ENCODE data around the gene ANK3.

ANK3 gene

GRCh38 chr10:60175441-60175971, 214.2 kb downstream of the ANK3 start:
- DNase-seq (ENCODE audit: low spot score): no peak

GRCh38 chr10:60172363-60172990, 217.2 kb downstream of the ANK3 start:
- DNase-seq (ENCODE audit: low spot score): peak; percentile 88

GRCh38 chr10:60171436-60172013, 218.2 kb downstream of the ANK3 start:
- no peak for DNase-seq (ENCODE audit: low spot score)

- DNase-seq (ENCODE audit: low spot score): no peak
Observed at GRCh38 chr10:60170250-60170649, 219.4 kb downstream of the ANK3 start.

- no peak for DNase-seq (ENCODE audit: low spot score)
Observed at GRCh38 chr10:60169111-60169510, 220.6 kb downstream of the ANK3 start.

GRCh38 chr10:60167050-60167449, 222.6 kb downstream of the ANK3 start:
- peak; percentile 46 for DNase-seq (ENCODE audit: low spot score)

DNA sequence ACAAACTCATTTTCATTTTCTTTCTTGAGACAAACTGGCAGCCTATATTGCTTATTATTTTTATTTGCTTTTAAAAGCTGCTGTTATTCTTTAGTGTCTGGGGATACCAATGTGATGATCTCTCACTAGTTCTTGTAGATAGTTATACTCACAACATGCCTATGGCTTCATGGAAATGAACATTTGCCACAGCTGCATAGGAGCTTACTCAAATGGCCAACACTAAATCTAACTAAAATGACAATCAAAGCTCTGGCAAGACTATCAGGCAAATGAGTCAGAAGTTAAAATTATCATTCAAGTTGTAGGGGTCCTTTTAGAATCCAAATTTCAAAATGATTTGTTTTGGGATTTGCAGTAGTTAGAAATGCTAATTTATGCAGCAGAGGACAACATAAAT, 225.9 kb downstream of the ANK3 start:
- DNase-seq (ENCODE audit: low spot score): no peak

DNA sequence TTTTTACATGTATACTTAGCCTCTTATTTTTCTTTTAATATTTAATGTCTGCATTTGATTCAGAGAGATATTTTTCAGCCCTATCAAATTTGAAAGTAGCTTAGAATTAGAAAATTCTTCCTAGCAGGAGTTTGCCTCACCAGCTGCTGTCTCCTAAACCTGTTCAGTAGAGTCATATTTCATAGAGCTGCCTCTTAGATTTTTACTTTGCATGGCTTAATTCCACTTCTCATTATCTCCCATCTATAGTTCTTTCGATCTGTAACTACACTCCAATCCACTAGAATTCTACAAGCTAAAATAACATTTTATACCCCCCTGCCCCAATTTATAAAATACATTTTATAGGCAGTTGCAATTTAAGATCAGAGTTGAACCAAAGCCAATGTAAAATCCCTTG, 227.0 kb downstream of the ANK3 start:
- no peak for DNase-seq (ENCODE audit: low spot score)

DNA sequence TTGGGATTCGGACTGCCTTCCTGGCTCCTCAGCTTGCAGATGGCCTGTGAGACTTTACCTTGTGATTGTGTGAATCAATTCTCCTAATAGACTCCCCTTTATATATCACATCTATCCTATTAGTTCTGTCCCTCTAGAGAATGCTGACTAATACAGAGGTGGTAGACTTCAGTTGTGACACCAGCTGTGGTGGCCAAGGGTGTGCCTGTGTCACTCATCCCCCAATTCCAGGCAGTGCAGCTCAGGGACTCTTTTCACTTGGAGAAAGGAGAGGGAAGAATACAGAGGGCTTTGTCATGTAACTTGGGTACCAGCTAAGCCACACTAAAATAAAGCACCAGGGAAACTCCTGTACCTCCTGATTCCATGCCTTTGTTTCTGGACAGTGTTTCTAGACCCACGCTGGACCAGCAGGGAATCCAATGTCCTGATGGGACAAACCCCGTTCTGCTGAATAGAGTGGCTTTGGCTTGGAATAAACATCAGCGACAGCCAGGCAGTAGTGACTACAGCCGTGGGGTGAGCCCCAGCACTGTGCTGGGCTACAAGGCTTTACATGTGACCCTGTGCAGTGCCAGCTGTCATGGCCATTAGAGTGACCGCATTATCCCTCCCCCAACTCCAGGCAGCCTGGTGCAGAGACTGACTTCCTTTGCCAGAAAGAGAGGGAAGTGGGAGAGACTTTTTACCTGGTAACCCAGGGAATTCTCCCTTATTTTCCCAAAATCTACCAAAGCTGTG, 233.6 kb downstream of the ANK3 start:
- DNase-seq (ENCODE audit: low spot score): peak; percentile 58

DNA sequence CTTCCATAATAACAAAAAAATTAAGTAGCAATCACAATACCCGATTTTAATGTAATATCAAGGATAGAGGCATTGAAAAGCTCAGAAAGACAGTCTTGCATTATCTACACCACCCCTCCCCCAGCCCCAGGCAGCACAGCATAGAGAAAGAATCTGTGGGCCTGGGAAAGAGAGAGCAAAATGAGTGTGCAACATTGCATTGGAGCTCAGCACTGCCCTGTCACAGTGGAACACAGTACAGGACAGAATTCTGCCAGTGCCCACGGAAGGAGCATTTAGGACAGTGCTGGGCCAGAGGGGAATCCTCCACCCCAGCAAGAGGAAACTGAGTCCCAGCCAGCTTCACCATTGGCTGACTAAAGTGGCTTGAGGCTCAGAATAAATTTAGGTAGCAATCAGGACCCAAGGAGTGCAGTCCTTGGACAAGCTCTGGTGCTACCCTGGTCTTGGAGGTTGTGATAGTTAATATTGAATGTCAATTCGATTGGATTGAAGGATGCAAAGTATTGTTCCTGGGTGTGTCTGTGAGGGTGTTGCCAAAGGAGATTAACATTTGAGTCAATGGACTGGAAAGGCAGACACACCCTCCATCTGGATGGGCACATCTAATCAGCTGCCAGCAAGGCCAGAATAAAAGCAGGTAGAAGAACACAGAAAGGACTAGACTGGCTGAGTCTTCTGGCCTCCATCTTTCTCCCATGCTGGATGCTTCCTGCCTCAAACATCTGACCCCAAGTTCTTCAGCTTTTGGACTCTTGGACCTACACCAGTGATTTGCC, 234.4 kb downstream of the ANK3 start:
- DNase-seq (ENCODE audit: low spot score): no peak

DNA sequence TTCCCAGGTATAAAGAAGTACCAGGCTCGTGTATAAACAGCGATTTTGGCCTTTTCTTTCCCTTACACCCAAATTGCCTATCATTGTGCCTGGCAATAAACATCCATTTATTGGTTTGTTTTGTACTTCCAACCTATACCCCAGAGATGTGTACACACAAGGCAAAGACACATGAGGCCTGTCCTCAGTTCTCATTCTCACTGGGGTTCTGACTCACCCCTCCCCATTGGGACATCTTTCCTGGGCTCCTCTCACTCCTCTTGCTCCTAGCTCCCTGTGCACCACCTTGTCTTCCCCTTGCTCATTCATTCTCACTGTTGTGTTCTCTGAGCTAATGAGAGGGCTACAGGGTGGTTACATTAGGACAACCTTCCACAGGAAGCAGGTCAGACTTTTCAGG, 240.7 kb downstream of the ANK3 start:
- no peak for DNase-seq (ENCODE audit: low spot score)

DNA sequence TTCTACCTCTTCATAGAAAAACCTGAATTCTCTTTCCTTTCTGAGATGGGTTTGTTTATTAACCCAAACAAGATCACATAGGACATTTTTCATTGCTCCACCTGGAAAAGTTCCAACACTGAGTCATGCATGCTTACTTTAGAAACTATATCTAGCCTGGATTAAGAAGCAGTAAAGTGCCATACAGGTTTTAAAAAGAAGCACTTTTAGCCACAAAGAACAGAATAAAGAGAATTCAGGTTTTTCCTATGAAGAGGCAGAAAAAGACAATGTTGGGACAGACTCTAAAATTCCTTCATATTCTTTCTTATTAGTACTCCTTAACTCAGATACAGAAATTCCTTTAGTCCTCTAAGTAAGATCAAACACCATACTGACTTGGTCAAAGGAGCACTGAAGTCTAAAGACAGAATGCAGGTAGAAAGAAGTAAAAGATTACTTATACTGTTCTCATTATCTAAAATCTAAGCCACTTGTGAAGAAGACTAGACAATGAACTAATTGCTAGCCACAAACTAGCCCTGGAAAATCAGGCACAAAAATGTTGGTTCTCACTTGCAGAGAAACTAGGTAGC, 241.3 kb downstream of the ANK3 start:
- DNase-seq (ENCODE audit: low spot score): no peak

GRCh38 chr10:60147576-60148265, 242.0 kb downstream of the ANK3 start:
- no peak for DNase-seq (ENCODE audit: low spot score)

GRCh38 chr10:60147025-60147424, 242.7 kb downstream of the ANK3 start:
- DNase-seq (ENCODE audit: low spot score): no peak

- no peak for DNase-seq (ENCODE audit: low spot score)
Observed at GRCh38 chr10:60144099-60144498, 245.6 kb downstream of the ANK3 start.

DNA sequence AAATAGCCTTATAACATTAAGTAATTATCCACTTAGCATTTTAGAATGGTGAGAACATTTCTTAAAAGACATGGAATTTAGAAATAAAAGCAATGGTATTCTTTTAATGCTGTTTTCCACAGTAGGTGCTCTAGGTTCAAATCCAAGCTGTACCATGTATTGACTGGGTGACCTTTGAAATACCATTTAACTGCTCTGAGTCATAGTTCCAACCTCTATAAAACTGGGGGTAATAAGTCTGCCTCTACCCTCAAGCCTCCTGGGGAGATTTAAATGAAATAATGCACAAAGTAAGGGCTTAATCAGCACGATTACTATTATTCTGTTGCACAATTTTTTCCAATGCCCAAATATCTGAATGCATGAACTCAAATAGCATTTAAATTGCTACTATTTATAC, 246.9 kb downstream of the ANK3 start:
- DNase-seq (ENCODE audit: low spot score): no peak

GRCh38 chr10:60141896-60142559, 247.6 kb downstream of the ANK3 start:
- DNase-seq (ENCODE audit: low spot score): no peak

DNA sequence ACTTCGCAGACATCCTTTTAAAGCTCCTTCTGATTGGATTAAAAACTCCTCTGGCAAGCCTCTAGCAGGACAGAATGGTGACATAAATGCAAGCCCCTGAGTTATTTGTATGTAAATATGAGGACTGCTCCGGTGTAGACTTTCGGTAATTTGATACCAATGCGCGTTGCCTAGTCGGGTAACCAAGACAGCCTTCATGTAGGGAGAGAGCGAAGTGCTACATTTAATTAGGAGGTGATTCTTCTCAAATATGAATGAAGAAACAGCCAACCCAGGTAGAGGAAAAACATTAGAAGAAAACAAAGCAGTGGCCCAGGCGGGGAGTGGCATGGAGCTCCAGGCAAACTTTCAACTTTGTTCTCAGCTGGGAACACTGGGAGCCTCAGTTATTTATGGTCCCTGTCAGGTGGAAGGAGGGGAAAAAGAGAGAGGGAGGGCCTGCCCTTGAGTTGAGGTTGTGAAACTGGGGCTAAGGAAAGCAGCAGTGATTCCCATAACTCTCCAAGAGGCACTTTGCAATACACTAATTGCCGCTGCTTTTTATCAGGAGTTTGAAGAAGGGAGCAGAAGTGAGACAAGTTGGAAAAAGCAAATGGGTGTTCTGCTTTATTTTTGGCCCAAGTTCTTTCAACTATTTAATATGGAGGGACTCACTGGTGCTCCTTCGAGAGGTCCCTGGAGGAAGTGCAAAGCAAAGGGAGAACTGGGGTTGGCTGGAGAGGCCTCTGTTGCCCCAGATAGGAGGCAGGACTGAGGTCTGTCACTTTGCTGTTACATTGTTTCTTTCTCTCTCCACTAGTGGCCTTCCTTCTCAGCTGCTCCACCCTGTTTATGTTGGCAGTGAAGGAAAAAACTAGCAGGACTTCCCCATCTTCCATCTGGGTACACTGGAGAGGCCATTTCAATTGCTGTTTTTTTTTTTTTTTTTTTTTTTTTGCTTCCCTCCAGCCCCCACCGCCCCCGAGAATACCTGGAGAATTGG, 248.7 kb downstream of the ANK3 start:
- DNase-seq (ENCODE audit: low spot score): no peak

DNA sequence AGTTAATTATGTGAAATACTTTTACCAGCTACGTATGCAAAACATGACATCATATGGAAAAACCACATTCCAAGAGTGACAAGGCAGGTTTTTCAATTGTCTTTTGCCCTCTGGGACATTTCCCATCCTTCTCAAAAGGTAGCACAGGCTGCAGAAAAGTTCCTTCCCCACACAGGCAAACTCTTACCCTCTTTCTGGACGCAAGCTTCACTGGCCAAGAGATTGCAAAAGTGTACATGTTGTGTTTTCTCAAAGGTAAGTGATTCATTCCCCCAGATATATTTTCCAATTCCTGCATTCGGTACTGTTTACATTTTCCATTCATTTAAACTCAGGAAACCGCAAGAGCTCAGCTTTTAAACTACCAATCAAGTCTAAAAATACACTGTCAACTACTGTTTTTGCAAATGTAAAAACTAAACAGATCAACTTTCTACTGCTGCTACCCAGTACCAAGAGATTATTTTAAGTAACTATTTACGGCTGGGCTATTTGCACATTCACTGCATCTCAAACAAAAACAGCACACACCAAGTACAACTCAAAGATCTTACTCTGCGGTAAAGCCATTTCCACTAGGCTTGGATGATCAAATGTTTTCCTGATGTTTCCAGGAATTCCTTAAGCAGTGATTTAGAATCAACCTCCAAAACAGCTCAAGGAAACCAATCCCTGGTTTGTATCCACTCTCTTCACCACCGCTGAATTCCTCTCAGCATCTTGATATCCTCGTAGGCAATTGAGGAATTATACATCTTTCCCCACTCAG, 249.7 kb downstream of the ANK3 start:
- DNase-seq (ENCODE audit: low spot score): no peak

Measured in pons (tissue), 1 donor.